Activated CD8-positive, alpha-beta memory T cell treated with anti-CD3 and anti-CD28 coated beads for 1 hour (primary cell): ENCODE measurements around the gene BRINP3.
"Not testable (repeated sequence)": the region's sequence is repeated elsewhere in the genome, so short reads cannot be mapped to it uniquely, and the experiment has no call there.

Source experiments
- DNase-seq, 2 donors: peaks; one replicate each; pipeline ENCODE4 v3.0.0-alpha.2; 2020; ENCODE audit warnings: low read depth in 1 of 2; ENCODE audit errors: extremely low read depth in 1 of 2

Gene BRINP3

DNA sequence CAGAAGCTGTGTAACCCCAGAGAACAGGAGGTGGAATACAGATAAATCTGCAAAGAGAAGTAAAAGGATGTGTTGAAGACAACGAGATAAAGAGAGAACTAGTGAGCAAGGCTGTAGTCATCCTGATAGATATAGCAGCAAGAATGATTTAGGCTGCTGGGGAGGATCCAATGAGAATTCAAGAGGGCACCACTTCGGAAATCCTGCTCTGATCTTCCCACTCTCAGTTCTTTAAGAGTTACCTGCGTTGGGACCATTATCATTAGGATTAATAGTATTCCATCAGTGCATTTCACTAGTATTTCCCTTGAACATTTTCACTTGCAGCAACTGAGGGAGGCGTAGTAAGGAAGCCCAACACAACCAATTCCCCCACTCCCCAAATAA lies at the start of gene BRINP3:
BRINP3 (minus strand) TSS at position 103 of the 387 bp plus-strand sequence.
- DNase-seq, result no peak

DNA sequence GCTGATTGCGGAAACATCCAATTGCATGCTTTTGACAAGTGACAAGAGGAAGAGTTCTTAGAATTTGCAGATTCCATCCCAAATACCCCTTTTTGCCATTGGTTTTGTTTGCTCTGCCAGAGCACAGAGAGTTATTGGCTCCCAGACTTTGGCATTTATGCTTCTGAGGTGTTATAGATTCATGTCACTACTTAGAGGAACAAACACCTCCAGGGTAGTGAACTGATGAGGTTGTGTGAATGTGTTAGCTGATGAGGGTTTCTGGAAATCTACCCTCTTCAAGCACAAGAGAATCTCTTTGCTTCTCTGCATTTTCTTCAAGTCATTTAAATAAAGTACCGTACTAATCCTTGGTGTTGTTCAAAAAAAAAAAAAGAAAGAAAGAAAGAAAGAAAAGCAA lies 33.9 kb upstream of the BRINP3 start:
- no peak for DNase-seq

DNA sequence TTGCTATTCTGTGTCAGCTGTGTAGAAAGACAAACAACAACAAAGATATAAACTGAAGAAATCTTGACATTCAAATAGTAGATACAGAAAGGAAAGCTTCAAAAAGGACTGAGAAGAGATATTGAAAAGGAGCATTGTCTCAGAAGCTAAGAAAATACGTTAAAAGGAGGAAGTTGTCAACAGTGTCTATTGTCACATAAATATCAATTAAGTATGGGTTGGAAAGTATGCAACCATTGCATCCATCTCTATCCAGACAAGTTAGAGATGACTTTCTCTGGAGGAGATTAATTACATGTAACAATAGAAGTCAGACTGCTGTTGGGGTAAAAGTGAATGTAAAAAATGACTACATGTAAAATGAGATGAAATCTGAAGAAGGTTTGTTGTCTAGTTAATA lies 29.7 kb upstream of the BRINP3 start:
- DNase-seq, result no peak

DNA sequence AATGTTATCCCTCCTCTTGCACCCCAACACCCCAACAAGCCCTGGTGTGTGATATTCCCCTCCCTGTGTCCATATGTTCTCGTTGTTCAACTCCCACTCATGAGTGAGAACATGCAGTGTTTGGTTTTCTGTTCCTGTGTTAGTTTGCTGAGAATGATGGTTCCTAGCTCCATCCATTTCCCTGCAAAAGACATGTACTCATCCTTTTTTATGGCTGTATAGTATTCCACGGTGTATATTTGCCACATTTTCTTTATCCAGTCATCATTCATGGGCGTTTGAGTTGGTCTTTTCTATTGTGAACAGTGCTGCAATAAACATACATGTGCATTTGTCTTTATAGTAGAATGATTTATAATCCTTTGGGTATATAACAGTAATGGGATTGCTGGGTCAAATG lies 26.9 kb upstream of the BRINP3 start:
- not testable (repeated sequence) for DNase-seq

DNA sequence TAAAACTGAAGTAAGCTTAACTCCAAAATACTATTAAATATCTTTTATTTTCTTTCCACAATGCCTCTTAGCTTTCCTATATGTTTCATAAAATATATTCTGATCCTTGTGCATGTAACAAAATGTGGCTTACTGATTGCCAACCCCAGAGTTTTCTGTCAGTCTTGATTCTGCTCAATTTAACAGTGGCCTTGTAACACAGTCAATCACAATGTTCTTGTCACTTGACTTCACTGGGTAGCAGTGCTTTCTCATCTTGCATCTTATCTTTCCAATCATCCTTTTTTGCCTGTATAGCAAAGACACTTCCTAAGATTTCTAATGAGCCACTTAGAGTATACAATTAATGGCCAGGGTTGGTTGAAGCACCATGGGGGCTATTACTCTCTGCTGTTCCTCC lies 19.9 kb upstream of the BRINP3 start:
- DNase-seq, result no peak

DNA sequence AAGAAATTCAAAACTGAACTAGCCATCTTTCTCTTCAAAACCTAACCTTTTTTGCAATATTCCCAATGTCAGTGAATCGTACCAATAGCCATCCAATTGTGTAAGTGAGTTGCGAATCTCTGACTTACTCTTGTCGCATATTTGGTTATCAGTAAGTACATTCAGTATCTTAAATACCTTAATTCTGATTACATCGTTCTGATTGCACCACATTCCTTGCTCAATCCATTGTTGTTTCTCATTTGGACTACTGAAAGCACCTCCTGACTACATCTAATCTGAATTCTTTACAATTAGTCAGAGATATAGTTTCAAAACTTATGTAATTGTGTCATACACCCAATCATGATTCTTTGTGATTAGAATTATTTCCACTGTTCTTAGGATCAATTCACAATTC lies 16.8 kb upstream of the BRINP3 start:
- DNase-seq, result no peak

DNA sequence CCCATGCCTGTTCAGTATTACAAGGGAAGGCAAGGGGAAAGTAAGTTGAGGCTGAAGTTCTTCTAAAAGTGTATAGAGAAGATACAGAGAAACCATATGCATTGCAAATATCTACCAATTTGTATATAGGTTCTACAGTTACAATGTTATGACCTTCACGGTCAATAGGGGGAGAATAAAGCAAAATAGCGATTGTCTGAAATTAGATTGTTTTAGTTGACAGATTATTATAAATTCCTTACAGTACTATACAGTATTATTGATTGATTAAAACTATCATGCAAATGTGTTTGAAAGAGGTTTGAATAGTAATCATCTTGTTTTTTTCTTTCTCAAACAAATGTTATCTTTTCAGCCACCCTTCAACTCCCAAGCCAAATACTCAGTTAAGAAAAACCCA lies 13.7 kb upstream of the BRINP3 start:
- DNase-seq, result no peak

DNA sequence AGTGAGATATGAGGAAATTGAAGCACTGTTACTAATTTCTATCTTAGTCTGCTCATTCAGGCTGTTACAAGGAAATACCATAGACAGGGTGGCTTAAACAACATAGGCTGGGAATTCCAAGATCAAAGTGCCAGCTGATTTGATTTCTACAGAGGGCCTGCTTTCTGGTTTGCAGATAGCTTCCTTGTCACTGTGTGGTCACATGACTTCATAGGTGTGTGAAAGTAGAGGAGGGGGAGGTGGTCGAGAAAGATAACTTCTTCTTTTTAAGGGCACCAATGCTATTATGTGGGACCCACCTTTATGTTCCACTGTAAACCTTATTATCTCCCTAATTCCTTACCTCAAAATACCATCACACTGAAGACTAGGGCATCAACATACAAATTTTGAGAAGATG lies 6.4 kb upstream of the BRINP3 start:
- no peak for DNase-seq

DNA sequence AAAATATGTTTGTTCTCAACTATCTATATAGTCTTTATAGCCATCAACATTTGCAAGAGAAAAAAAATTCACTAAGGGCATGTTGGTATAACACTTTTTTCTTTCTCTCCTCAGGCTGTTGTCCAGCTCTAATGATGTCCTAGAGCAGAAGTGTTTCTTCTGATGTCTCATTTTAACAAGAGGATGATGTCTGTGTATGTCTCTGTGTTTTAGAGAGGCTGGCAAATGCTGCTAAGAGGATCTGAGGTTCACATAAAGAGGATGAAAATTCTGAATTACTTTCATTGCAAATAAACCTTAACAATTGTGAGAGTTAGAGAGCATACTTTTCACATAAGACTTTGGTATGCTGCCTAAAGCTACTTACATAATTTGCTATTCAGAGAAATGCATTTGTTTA lies 2.6 kb upstream of the BRINP3 start:
- DNase-seq, result no peak

DNA sequence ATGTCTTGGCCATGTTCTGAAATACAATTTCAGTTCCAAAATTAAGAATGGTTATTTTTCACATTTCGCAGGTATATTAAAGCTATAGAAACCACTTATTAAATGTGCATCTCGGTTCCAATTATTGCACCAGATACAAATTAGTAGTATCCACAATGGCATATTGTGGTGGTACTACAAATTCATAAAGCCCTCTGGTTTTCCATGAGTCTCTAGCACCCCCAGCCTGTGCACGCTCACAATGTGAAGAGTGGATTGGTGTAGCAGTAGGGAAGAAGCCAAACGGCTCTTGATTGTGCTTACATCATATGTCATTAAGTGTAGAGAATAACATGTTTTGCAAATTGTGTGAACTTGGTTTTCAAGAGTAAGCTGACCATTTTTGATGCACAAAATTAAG lies 1.9 kb upstream of the BRINP3 start:
- DNase-seq, result no peak

DNA sequence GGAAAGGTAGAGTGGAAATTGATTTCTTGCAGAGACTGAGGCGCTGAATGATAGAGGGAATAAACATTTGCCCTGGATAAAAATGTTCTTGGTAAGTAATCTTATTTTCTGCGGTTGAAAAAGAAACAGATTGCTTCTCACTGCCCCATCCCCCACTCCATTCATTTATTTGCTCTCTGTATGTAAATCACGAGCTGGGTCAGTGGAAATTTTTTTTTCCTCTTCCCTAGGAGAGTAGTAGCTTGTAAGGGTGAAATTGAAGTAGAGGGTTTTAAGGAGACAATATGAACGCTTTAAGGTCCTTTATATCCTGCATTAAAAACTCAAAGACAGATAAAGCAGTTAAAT lies 1.4 kb upstream of the BRINP3 start:
- no peak for DNase-seq

DNA sequence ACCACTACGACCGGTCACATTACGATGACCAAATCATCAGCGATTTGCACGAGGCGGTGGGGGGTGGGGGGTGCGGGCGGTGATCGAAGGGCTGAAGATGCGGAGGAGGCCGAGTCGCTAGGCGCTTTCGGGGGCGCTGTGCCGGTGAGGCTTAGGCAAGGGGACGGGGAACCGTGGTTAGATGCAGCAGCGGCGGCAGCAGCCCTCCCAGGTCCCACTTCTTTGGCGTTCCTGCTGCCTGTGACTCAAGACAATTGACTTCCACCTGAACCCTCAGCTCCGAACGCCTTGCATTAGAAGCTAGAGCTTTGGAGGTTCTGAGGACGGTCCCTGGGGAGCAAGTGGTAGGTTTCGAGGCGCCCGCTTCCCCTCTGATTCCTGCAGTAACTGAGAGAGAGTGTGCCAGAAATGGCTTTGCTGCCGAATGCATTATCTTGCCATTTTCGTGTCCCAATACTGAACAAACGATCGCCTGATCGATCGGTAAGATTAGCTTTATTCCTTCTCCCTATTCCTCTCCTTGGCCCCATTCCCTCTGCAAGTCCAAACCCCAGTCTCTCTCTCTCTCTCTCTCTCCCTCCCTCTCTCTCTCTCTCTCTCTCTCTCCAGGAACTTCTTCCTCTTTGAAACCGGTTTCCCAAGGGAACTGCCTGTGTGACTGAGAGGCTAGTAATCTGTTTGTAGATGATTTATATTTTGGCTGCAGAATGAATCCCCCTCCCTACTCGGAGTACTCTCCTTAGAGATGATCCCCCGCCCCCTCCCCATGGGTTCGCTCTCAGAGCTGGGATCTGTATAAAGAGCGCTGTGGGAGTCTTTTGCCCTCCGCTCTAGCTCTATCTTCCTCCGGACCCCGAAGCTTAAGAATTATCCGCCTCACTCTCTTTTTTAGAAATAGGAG lies 735 bp upstream of the BRINP3 start:
- DNase-seq, result no peak

DNA sequence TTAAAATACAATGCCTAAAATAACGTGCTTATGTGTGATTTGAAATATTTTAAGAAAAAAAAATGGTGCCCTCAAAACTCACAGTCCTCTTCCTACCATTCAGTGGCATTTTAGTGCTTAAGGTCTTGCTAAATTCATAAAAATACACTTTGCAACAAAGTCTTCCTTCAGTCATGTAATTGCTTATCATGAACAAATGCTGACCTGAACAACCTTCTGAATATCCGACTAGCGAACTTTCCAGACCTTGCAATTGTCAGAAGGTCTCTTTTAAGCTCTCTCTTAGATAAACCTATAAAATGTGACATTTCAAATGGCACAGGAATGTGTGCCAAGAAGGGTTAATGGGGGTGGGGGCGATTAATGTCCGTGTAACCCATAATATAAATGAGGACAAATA lies 858 bp downstream of the BRINP3 start:
- no peak for DNase-seq

DNA sequence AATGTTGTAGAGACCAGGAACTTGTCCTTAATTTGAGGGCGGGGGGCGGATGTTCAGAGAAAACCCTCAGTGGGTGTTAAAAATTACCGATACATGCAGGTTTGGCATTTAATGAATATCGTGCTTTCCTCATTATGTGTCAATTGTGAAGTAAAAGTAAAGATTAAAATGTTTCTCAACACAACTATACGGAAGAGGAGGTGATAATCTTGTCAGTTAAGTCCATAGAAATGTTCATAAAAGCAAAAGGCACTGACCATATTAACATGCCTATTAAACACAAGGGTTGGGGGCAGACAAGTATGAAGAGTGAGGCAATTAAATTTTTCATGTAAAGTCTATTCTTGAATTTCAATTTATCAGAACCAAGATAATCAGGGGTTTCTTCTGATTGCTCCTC lies 1.3 kb downstream of the BRINP3 start:
- no peak for DNase-seq

DNA sequence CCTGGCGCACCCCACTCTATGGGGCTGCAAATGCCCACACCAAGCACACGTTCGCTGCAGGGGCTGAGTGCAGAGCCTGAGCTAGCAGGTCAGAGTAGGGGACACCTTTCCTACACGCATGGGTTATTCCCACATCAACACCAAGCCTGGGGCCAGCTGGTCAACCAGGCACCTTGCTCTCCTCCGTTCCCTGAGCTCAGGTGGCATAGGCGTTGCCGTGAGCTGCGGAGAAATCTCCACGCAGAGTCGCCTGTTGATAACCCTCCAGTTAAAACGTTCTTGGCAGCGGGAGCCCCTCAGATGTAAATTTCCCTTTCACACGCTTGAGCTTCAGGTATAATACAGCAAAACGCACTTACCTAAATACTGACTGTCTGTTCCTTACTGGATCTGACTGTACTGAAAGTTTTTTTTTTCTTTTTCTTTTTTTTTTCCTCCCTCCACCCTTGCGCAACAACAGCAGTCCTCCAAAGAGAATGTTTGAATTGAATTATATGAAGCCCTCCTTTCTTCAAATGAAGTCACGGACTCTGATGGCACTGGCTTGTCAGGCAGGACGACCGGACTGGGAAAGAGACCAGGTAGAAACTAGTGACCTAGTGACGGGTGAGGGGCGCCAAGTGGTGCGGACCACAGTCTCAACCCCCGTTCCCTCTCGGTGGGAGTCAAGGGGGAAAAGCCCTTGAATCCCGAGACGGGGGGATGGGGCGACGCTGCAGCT lies 2.1 kb downstream of the BRINP3 start:
- no peak for DNase-seq

DNA sequence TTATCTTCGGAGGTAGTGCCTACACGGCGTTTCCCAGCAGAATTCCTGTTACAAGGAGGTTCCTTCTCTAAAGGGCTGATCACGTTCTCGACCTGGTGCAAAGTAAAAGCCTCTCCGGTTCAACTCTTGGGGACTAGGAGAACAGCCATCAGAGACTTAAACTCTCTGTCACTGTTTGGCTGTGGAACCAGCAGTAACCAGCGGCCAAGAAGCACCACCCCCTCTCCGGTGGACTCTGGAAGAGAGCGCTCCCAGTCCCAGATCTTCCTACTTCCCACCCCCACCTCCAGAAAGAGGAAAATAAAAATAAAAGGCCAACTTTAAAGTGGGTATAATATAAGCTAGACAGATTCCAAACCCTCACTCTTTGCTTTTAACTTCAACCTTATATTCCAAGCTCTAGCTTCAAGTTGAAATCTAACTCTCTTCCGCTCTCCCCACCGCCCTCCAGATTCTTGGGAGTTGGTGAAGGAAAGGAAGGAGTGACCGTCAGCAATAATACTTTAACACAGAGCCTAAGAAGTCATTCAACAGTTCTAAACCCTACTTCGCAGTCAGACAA lies 2.9 kb downstream of the BRINP3 start:
- DNase-seq, result no peak

DNA sequence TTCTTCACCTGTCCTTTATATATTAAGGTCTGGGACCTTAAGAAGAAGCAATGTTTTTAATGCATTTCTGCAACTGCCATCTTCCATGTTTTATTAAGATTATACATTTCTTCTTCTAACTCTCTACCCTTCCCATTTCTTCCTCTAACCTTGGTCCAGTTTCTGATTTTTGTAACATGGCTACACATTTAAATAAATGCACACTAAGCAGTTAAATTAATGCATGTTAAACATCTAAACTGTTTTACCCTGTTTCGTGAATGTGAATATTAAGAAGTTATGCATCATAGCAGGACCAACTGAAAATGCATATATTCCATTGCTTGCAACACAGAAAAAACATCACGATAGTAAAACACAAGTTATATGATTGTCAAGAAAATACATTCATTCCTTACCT lies 3.7 kb downstream of the BRINP3 start:
- DNase-seq, result no peak

DNA sequence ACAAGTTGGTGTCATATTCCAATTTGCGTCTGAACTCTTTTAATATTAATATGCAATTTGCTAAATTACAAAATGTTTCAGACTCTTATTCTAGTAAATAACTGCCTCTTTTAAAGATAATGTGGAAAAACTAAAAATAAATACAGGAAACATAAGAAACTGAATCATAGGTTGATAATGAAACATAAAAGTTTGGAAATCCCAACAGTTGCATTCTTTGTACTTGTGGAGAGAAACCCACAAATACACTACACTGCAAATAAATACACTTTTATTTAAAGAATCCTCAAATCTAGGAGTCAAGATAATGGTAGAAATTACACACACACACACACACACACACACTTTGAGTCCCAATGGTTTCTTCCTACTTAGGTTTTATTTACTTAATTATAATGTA lies 5.2 kb downstream of the BRINP3 start:
- no peak for DNase-seq

DNA sequence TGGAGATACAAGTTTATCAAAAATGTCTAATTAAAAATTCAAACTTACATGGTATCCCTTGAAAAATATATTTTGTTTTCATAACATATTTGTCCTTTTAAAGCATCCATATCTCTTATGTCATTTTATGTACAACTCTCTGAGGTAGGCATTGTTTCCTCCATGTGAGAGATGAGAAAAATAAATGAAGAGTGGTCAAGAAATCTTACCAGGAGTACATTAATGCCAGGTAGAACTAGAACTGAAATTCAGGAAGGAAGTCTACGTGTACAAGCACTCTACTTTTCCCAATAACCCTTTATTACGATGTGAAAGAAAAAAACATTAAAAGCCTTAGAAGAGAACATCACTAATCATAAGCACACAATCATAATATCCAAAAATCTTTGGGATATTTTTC lies 5.6 kb downstream of the BRINP3 start:
- no peak for DNase-seq

DNA sequence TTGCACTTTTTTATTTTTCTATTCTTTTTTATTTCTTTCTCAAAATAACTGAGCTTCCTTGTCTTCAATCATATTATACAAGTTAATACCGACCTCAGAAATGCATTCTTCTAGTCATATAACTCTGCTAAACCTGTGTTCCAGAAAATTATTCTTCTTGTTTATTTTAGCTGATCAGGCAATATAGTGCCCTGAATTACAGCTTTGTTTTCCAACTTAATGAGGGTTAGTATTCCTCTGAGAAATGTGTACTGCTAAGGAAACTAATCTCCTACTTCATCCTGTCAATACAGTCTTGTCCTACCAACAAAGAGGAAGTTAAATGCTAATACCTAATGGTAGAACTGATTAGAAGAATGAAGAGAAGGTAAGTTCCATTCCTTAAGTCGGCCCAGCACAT lies 13.0 kb downstream of the BRINP3 start:
- no peak for DNase-seq

DNA sequence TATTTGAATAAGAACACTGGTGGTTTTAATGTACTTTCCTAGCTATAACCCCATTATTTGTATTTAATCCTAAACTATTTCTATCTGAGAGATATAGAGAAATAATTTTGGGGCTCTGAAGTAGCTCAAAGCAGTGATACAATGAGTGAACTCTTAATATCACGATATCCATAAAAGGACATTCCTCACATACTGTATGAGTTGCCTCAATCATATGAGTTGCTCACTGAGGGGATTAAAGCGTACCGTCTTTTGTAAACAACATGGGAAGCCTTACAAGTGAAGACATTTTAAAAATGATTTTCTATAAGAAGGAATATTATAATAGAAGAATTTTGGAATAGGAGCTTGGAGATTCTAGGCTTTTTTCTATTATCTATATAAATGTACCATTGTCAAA lies 21.5 kb downstream of the BRINP3 start:
- no peak for DNase-seq

DNA sequence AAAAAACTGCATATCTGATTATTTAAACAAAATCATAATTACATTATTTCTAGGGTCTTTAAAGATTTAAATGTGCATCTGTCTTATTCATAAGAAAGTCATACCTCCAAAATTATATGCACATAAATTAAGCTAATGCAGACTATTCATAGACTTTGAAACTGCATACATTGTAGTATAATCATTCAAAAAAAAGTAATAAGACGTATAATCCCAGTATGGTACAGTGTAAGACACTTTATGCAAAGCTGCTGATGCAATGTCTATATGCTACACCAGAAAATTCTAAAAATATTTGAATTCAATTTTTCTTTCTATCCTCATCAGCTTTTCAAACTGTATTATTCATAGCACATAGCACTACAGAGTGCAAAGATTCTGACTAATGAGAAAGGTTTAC lies 22.0 kb downstream of the BRINP3 start:
- DNase-seq, result no peak
